Neural cell (in vitro differentiated cells): ENCODE data around the gene TRIM45. TPM values are rescaled to one million over a fixed set of nuclear protein-coding genes. Genes with fewer than 3 reads are reported as not detected.

ENCODE experiments used
- H2AFZ ChIP-seq: fragments of 200-600, 300-800 bp; sonication (generic), shearing (Covaris generic); 2 replicates; pipeline ENCODE4 v1.6.0; 2014; ENCODE audit warnings: low read depth, mild to moderate bottlenecking, antibody characterized with exemption, low read length, moderate library complexity
- H3F3A ChIP-seq: fragments of 200-600 bp; shearing (Covaris generic); 2 replicates; pipeline ENCODE4 v1.6.1; 2016; ENCODE audit warnings: mild to moderate bottlenecking, moderate library complexity, mixed read lengths, antibody characterized with exemption, low read length; ENCODE audit not compliant: insufficient read depth, poor library complexity, severe bottlenecking
- H3K27ac ChIP-seq: fragments of 200-600, 300-800 bp; sonication (generic), shearing (Covaris generic); 2 replicates; pipeline ENCODE4 v1.5.1; 2014; ENCODE audit warnings: mild to moderate bottlenecking, low read length, moderate library complexity
- H3K27me3 ChIP-seq: fragments of 300-800, 200-600 bp; sonication (generic), shearing (Covaris generic); 2 replicates; pipeline ENCODE4 v1.6.0; 2014; ENCODE audit warnings: mild to moderate bottlenecking, low read depth, low read length, moderate library complexity; ENCODE audit not compliant: insufficient read depth
- H3K36me3 ChIP-seq: fragments of 300-800, 200-600 bp; sonication (generic), shearing (Covaris generic); 2 replicates; pipeline ENCODE4 v1.5.1; 2014; ENCODE audit warnings: mild to moderate bottlenecking, antibody characterized with exemption, low read length, moderate library complexity; ENCODE audit not compliant: insufficient read depth
- H3K4me2 ChIP-seq: fragments of 300-800, 200-600 bp; sonication (generic), shearing (Covaris generic); 2 replicates; pipeline ENCODE4 v1.6.0; 2014; ENCODE audit warnings: mild to moderate bottlenecking, low read length
- H3K4me3 ChIP-seq: fragments of 300-800, 200-600 bp; sonication (generic), shearing (Covaris generic); 2 replicates; pipeline ENCODE4 v1.5.1; 2014; ENCODE audit warnings: mild to moderate bottlenecking, low read length, moderate library complexity
- H3K79me2 ChIP-seq: fragments of 200-600 bp; shearing (Covaris generic); replicated peaks from 2 replicates; pipeline ENCODE4 v1.6.0; 2014; ENCODE audit warnings: mild to moderate bottlenecking, low read length, moderate library complexity; ENCODE audit not compliant: insufficient read depth
- H3K9ac ChIP-seq: fragments of 300-800, 200-600 bp; sonication (generic), shearing (Covaris generic); 2 replicates; pipeline ENCODE4 v1.6.1; 2016; ENCODE audit warnings: mild to moderate bottlenecking, low read length, mixed read lengths
- H3K9me2 ChIP-seq: fragments of 200-600 bp; shearing (Covaris generic); 2 replicates; pipeline ENCODE4 v1.6.1; 2016; ENCODE audit warnings: mild to moderate bottlenecking, low read length, mixed read lengths; ENCODE audit not compliant: insufficient read depth
- H3K9me3 ChIP-seq: fragments of 200-600, 300-800 bp; sonication (generic), shearing (Covaris generic); 2 replicates; pipeline ENCODE4 v1.6.1; 2016; ENCODE audit warnings: mild to moderate bottlenecking, mixed run types, low read length, moderate library complexity, mixed read lengths
- H4K20me1 ChIP-seq: fragments of 200-600 bp; shearing (Covaris generic); 2 replicates; pipeline ENCODE4 v1.6.1; 2016; ENCODE audit warnings: mild to moderate bottlenecking, mixed run types; ENCODE audit not compliant: insufficient read depth
- EP300 ChIP-seq: fragments of 450-650 bp; conservative IDR thresholded peaks from 2 replicates; pipeline ENCODE4 v1.6.1; 2014; ENCODE audit warnings: antibody characterized with exemption, mild to moderate bottlenecking, moderate library complexity; ENCODE audit not compliant: poor library complexity, severe bottlenecking
- EZH2 ChIP-seq: fragments of 200-600, 300-800 bp; shearing (Covaris generic), sonication (generic); IDR thresholded peaks from 2 replicates; pipeline ENCODE4 v1.6.1; 2014; ENCODE audit warnings: antibody characterized with exemption, low read length, borderline replicate concordance, mild to moderate bottlenecking; ENCODE audit not compliant: insufficient read depth, poor library complexity, severe bottlenecking
- MXI1 ChIP-seq: fragments of 450-650 bp; conservative IDR thresholded peaks from 2 replicates; pipeline ENCODE4 v1.6.1; 2014; ENCODE audit warnings: antibody characterized with exemption, mild to moderate bottlenecking; ENCODE audit not compliant: poor library complexity, severe bottlenecking
- POLR2AphosphoS5 ChIP-seq: IDR thresholded peaks from 2 replicates; pipeline ENCODE4 v1.6.1; 2012
- RAD21 ChIP-seq: fragments of 450-650 bp; conservative IDR thresholded peaks from 2 replicates; pipeline ENCODE4 v1.6.1; 2014; ENCODE audit warnings: antibody characterized with exemption, mild to moderate bottlenecking, moderate library complexity
- SMC3 ChIP-seq: fragments of 450-650 bp; conservative IDR thresholded peaks from 2 replicates; pipeline ENCODE4 v1.6.1; 2014; ENCODE audit warnings: antibody characterized with exemption, mild to moderate bottlenecking, moderate library complexity; ENCODE audit not compliant: poor library complexity
- TAF1 ChIP-seq: IDR thresholded peaks from 2 replicates; pipeline ENCODE4 v1.6.1; 2012; ENCODE audit warnings: low read depth
- polyA minus RNA-seq: library from RNA; depleted of rRNA, polyadenylated mRNA; stranded (reverse); fragments of >200 nt; gene quantifications from 2 replicates; pipeline ENCODE4 v1.2.3, GENCODE V29; 2014
- polyA plus RNA-seq: library from polyadenylated mRNA; depleted of rRNA; stranded (reverse); fragments of >200 nt; gene quantifications from 2 replicates; pipeline ENCODE4 v1.2.3, GENCODE V29; 2014
- TF ChIP-seq, protein P1 (sequence below): fragments of 450-650 bp; IDR thresholded peaks from 2 replicates; pipeline ENCODE4 v1.5.1; 2014; ENCODE audit warnings: antibody characterized with exemption, mild to moderate bottlenecking, moderate library complexity; ENCODE audit not compliant: poor library complexity, severe bottlenecking
- TF ChIP-seq, protein P2 (sequence below): IDR thresholded peaks from 2 replicates; pipeline ENCODE4 v1.6.1; 2012; ENCODE audit warnings: borderline replicate concordance

The TRIM45 gene, protein sequence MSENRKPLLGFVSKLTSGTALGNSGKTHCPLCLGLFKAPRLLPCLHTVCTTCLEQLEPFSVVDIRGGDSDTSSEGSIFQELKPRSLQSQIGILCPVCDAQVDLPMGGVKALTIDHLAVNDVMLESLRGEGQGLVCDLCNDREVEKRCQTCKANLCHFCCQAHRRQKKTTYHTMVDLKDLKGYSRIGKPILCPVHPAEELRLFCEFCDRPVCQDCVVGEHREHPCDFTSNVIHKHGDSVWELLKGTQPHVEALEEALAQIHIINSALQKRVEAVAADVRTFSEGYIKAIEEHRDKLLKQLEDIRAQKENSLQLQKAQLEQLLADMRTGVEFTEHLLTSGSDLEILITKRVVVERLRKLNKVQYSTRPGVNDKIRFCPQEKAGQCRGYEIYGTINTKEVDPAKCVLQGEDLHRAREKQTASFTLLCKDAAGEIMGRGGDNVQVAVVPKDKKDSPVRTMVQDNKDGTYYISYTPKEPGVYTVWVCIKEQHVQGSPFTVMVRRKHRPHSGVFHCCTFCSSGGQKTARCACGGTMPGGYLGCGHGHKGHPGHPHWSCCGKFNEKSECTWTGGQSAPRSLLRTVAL
- 4.6 and 4.9 TPM in 2 replicates for polyA plus RNA-seq
- polyA minus RNA-seq: 2.5 and 3.4 TPM in 2 replicates

DNA sequence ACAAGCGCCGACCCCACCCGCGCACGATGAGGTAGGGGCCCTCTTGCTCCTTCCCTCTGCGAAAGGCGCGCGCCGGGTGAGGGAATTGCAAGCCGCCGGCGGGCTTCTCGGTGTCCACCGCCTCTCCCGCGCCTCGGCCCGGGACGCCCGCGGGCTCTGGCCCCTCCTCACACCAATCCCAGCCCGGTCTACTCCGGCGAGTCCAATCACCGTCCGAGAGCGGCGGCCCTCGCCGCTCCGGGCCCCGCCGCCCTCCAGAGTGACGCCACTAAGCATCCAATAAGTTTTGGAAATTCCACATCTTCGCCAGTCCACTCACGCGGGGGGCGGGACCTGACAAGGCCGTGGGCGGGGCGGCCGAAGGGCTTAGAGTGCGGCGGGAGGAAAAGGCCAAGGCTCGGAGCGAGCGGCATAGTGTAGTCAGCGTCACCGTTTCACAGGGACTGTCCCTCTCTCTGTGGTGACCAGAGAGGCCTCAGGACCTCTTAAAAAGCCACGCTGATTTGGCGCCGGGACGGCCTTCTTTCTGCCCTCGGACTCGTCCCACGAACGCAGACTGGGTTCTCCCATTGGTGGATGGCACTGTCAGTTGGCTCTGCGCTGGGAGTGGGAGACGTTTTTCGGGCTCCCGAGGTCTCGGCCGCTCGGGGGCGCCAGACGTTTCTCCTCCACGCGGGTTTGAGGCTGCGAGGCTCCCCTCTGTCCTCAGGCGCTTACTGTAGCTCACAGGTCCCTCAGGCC, at the start of gene TRIM45:
Gene TRIM45, minus strand, starts transcription at position 161 of the 741 bp plus-strand sequence. CDS start 548 bp downstream, outside the sequence.
- H2AFZ ChIP-seq: peak within 1 kb of the TSS; percentile 60

More for the DNA sequence above, at the start of gene TRIM45:
- Histone ChIP-seq H3K27ac (peak within 1 kb of the TSS; percentile 2), H3K79me2 (no peaks in the 10 kb centered on the region), H3K36me3 (no peaks in the 10 kb centered on the region), H3F3A (no peaks in the 10 kb centered on the region), H3K9me3 (no peaks in the 10 kb centered on the region), H3K9me2 (no peaks in the 10 kb centered on the region), H3K27me3 (no peaks in the 10 kb centered on the region), H3K9ac (peak within 1 kb of the TSS; percentile 61), H3K4me2 (peak within 1 kb of the TSS; percentile 48), H4K20me1 (no peaks in the 10 kb centered on the region), H3K4me3 (peak within 1 kb of the TSS; percentile 68)
- TF ChIP-seq RAD21 (peak; percentile 50), EP300 (no peak), SMC3 (peak; percentile 52), EZH2 (no peak), TAF1 (no peak), MXI1 (peak; percentile 26), POLR2AphosphoS5 (peak; percentile 16)
- TF ChIP-seq, protein P1, sequence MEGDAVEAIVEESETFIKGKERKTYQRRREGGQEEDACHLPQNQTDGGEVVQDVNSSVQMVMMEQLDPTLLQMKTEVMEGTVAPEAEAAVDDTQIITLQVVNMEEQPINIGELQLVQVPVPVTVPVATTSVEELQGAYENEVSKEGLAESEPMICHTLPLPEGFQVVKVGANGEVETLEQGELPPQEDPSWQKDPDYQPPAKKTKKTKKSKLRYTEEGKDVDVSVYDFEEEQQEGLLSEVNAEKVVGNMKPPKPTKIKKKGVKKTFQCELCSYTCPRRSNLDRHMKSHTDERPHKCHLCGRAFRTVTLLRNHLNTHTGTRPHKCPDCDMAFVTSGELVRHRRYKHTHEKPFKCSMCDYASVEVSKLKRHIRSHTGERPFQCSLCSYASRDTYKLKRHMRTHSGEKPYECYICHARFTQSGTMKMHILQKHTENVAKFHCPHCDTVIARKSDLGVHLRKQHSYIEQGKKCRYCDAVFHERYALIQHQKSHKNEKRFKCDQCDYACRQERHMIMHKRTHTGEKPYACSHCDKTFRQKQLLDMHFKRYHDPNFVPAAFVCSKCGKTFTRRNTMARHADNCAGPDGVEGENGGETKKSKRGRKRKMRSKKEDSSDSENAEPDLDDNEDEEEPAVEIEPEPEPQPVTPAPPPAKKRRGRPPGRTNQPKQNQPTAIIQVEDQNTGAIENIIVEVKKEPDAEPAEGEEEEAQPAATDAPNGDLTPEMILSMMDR: peak; percentile 79
- TF ChIP-seq, protein P2, sequence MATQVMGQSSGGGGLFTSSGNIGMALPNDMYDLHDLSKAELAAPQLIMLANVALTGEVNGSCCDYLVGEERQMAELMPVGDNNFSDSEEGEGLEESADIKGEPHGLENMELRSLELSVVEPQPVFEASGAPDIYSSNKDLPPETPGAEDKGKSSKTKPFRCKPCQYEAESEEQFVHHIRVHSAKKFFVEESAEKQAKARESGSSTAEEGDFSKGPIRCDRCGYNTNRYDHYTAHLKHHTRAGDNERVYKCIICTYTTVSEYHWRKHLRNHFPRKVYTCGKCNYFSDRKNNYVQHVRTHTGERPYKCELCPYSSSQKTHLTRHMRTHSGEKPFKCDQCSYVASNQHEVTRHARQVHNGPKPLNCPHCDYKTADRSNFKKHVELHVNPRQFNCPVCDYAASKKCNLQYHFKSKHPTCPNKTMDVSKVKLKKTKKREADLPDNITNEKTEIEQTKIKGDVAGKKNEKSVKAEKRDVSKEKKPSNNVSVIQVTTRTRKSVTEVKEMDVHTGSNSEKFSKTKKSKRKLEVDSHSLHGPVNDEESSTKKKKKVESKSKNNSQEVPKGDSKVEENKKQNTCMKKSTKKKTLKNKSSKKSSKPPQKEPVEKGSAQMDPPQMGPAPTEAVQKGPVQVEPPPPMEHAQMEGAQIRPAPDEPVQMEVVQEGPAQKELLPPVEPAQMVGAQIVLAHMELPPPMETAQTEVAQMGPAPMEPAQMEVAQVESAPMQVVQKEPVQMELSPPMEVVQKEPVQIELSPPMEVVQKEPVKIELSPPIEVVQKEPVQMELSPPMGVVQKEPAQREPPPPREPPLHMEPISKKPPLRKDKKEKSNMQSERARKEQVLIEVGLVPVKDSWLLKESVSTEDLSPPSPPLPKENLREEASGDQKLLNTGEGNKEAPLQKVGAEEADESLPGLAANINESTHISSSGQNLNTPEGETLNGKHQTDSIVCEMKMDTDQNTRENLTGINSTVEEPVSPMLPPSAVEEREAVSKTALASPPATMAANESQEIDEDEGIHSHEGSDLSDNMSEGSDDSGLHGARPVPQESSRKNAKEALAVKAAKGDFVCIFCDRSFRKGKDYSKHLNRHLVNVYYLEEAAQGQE: no peak
